Activated CD8-positive, alpha-beta memory T cell treated with anti-CD3 and anti-CD28 coated beads for 24 hours (primary cell): ENCODE measurements around the gene MBL2.

Experiments
- DNase-seq: peaks from one replicate; pipeline ENCODE4 v3.0.0-alpha.2; 2020

The MBL2 gene

DNA sequence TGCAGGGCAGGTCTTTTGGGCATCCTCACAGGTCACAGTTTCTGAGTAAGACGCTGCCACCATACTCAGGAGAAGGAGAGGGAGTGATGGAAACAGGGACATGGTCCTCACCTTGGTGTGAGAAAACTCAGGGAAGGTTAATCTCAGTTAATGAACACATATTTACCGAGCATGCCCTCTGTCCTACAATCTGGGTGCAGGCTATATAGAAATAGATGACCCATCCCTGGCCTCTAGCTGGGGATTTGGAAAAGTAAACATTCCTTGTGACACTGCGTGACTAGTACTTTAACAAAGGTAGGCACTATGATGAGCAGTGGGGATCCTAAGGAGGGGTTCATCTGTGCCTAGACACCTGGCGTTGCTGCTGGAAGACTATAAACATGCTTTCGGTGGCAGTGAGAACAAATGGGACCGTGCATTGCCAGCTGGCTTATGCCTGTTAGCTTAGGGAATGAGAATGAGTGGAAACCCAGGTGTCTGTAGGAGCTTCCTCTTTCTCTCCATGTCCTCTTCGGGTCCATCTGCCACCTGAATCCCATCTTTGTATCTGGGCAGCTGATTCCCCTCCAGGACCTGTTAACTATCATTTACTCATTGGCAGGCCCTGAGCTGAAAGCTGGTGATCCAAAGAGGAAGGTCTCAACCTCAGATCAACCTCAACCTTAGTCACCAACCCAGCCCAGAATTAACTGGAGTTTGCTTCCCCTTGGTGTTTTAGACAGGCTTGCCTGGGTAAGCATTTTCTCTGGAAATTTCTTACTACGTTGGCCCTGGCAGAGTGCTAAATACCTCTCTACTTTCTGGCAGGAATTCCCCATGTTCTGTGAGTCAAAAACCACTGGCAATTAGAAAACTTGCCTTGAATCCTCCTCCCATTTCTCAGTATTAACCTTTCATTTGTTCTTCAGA is 794 bp downstream of the MBL2 start:
- DNase-seq, result no peak

- DNase-seq, result no peak
Measured at GRCh38 chr10:52770904-52771303, 1.7 kb downstream of the MBL2 start.

GRCh38 chr10:52769966-52770365 is 2.6 kb downstream of the MBL2 start:
- DNase-seq, result no peak

- no peak for DNase-seq
Measured at GRCh38 chr10:52768001-52768532, 4.5 kb downstream of the MBL2 start.

DNA sequence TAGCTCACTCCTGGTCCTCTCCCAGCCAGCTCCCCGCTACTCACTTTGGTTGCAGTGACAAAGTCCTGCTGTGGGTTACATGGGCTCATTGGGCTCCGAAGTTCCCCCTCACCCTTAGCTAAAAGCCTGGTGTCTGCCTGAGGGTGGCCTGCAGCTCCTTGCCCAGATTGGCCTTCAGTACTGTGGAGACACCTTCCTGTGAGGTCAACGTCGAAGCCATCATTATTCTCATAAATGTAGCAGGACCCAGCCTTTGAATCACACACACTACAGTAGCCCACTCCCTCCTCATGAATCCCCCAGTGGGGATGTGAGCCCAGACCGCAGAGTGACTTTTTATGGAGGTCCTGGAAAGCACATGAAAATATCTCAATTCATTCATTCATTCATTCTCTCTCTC is 10.5 kb downstream of the MBL2 start:
- DNase-seq, result no peak

GRCh38 chr10:52759154-52759553 is 13.4 kb downstream of the MBL2 start:
- DNase-seq, result no peak

DNA sequence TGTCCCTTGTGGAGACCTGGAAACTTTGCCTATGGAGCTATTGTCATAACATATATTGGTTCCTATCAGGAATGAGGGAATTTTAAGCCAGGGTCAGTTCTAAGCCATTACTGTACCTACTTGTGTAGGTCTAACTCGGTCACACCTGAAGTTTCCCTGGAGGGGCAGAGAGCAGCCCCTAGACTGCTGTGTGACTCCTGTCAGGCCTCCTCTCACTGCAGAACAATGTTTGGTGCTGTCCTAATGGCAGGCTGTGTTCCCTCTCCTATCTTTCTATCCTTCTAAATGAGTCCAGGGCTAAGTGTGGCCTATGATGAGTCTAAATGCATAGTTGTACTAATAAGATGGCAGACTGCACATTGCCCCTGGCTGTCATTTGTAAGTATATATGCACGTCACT is 14.2 kb downstream of the MBL2 start:
- DNase-seq, result no peak

DNA sequence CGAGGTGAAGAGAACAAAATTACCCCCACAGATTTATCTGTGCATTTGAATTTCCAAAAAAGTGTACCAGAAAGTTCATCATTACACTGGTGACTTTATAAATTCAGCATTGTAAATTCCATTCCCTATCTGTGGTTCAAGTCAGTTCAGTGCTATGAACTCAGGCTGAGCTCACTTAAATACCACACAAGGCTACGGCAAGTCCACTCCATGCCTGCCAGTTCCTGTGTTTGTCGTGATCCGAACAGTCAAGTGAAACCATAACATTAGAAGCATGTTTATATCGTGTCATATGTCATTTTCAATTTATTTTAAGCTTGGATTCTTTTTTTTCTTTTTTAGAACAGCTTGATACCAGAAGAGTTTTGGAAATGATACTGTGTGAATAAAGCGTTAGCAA is 14.8 kb downstream of the MBL2 start:
- DNase-seq, result no peak

DNA sequence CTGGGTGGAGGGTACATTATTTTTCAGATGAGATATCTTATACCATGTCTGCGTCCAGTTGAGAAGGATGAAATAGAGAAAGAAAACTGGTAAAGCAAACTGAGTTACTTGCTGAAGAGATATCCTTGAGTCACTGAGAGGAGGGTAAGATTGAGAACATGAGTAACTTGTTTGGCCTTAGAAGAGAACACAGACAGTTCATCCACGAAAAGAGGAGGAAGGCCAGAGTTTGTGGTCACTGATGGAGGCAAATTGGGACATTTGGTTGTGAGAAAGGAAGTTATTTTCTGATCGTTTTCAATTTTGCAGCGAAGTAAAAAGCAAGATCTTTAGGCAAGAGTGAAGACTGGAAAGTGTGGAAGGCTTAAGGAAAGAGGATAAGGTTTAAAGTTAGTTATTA is 15.6 kb downstream of the MBL2 start:
- DNase-seq, result no peak

- no peak for DNase-seq
Measured at GRCh38 chr10:52756295-52756694, 16.3 kb downstream of the MBL2 start.

DNA sequence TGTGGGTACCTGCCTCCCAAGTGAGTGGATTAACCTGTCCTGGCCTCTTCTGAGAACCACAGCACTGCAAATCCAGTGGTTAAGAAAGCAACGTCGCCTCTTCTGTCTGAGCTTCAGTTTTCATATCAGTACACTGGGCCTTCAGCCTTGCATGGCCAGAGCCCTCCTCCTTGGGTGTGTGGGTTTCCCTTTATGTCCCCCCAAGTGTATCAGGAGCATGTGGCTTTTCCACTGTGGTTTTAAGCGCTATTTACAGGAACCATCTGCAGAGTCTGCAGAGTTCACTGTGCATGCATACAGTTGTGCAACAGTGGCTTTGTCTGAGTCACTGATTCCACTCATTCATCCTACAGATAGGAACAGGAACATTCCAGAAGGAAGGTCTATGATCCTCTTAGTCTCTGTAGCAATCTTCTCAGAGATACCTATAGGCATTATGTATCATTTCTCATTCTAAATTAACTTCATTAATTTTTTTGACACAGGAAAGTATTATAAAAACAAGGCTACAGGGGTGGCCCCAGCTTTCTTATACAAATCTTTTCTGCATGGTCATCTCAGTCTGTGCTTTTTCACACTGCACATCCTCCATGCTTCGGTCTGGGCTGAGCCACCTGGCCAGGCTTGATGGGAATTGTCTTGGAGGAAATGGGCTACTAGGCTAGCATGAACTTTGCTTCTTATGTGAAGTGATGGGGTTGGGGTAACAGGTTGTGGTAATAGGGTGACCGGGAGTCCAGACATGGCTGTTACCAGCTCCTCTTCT is 17.1 kb downstream of the MBL2 start:
- DNase-seq, result no peak

- DNase-seq, result no peak
Measured at GRCh38 chr10:52752801-52753445, 19.7 kb downstream of the MBL2 start.

GRCh38 chr10:52752261-52752660 is 20.3 kb downstream of the MBL2 start:
- no peak for DNase-seq

DNA sequence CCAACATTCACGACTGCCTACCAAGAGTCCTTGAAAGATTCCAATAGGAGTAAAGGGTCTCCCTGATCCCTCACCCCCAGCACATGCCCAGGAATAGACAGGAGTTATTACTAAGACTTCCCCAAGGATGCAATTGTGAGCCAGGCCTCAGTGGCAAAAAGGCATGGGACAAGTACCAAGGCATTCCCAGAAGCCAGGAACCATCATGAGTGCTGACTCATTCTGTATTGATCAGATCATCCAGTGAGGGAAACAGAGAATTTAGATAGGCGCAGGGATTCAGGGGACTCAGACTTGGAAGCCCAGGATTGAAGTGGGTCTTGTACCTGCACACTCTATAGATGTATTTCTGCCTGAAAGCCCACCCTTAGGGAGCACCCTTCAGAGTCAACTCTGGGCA is 21.2 kb downstream of the MBL2 start:
- no peak for DNase-seq

GRCh38 chr10:52750629-52751028 is 22.0 kb downstream of the MBL2 start:
- DNase-seq, result no peak

DNA sequence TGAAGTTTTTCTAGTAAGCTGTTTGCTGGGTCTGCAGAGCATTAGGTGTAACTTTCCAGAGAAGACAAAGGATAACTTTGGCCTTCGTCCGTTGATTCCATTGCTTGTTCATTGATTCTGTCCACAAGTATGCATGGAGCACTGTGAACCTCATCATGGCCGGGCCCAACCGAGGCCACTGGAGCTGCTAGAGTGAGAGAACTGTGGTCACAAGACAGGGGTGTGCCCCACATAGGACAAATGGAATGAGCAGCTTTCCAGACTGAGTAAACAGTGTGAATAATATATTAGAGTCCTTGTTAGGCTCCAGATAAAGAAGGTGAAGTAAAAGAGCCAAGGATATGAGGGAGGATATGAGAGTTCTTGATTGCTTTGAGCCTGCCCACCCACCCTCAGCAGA is 24.9 kb downstream of the MBL2 start:
- DNase-seq, result no peak

GRCh38 chr10:52746169-52746568 is 26.4 kb downstream of the MBL2 start:
- DNase-seq, result no peak

- DNase-seq, result no peak
Measured at GRCh38 chr10:52744057-52744805, 28.4 kb downstream of the MBL2 start.

DNA sequence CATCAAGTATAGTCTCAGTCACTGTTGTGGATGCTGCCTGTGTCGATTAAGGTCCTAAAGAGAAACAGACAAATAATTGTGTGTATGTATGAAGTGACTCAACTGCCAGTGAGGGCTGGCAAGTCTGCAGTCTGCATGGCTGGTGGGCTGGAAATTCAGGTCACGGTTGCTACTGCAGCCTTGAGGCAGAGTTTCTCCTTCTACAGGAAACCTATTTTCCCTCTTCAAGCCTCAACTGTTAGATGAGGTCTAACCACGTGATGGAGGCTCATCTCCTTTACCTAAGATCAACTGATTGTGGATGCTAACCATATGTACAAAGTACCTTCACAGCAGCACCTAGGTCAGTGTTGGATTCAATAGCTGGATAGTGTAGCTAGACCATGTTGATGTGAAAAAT is 29.9 kb downstream of the MBL2 start:
- no peak for DNase-seq

- no peak for DNase-seq
Measured at GRCh38 chr10:52741851-52742250, 30.7 kb downstream of the MBL2 start.

DNA sequence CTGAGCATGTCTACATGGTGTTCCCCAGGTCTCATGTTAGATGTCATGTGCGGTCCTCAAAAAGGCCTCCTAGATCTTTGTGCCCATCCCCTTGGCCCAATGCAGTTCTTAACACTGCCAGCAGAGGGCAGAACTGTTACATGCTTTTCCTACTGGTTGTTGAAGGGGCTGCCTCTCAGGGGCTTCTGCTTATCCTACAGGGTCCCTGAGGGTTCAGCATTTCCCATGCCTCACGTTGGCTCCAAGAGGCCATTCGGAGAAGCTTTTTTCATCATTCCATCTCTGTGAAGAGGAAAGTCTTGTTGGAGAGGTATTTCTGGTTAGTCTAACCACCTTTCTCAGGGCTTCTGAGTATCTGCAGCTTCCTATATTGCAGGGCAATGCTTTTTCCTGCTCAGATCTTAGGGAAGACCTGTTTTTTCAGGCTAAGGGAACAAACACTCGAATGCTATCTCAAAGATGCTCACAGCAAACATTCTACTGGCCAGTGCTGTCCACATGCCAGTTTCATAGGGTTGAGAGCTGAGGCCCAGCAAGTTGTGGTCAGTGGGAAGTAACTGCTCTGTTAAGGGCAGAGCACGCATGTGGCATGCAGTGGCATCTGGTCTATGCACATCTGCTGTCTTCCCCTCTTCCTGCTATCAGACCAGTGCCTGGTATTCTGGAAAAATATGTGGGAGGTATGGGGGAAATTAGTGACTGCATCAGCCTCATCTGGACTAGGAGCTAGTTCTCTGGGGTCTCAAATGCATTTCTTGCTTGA is 31.5 kb downstream of the MBL2 start:
- peak; percentile 66 for DNase-seq

DNA sequence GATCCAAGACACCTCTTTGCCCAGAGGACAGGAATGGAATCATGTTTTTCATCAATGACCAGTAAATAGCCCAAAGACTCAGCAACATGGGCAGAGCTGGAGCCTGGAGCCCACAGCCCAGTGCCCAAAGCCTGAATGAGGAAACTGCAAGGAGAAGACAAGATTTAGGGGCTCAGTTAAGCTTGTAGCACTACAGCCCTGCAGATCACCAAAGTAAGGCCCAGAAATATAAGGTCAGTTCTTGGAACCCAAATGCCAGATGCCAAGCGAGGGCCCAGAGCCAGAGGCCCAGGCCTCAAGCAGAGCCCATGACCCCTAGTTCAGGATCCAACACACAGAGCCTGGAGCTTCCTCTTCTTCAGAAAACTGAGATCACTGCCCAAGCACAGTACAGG is 32.4 kb downstream of the MBL2 start:
- no peak for DNase-seq
